ENCODE data around the gene PPP1R13B.
A peak's percentile ranks its signal among the peaks of the same experiment; 100 is the strongest.

PPP1R13B gene

DNA sequence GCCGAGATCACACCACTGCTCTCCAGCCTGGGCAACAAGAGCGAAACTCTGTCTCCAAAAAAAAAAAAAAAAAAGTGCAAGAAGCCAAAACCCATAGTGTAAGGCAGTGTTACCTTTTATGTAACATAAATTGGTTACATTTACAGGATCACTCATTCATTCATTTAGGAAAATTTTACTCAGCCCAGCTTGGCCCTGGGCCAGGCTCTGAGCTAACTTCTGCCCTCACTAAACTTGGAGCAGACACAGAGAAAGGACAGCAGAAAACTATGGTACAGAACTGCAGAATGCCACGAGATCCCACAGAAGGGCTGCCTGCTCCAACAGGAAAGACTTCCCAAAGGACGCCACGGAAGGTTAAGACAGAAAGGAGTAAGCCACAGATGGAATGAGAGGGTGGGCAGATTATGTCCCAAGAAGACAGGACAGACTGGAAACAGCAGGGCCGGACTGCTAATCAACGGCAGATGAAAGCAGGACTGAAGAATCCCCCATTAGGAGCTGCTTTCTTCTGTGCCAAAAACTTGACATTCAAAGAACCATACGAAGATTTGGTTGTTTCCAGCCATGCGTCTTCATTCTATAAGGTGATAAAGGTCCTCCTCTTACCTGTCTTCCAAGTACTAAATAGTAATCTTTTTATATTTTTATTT is 18.9 kb downstream of the PPP1R13B start:
- peak; percentile 29 for DNase-seq (ENCODE audit: low read depth)
- TF ChIP-seq CTCF (conservative IDR thresholded peaks at IDR 0.05; ENCODE audit: low read length): no peak
- no peak overlapping the region for H3K4me3 ChIP-seq (ENCODE audit: low read length)

DNA sequence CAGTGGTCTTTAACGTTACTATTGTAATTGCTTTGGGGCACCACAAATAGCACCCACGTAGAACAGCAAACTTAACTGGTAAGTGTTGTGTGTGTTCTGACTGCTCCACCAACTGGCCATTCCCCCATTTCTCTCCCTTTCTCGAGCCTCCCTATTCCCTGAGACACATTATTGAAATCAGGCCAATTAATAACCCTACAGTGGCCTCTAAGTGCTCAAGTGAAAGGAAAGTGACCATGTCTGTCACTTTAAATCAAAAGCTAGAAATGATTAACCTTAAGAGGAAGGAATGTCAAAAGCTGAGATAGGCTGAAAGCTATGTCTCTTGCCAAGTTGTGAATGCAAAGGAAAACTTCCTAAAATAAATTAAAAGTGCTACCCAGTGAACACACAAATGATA is 22.3 kb downstream of the PPP1R13B start:
- no peak for DNase-seq (ENCODE audit: low read depth)
- no peak for TF ChIP-seq CTCF (conservative IDR thresholded peaks at IDR 0.05; ENCODE audit: low read length)
- H3K4me3 ChIP-seq (ENCODE audit: low read length): no peak overlapping the region

DNA sequence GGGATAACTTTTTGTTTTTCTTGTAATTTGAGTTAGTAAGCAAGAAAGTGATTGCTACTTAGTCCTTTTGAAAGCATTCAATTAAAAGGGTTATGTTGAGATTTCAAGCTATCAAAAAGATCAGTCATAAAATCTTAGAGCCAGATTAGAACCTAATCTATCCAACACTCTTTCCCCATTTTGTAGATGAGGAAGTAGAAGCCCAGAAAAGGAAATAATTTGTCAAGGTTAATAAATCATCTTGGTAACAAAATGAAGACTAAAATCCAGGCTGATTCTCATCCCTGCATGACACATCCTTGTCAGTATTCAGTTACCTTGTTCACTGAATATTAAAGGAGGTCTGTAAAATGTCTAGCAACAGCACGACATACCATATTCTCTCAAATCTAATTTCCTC is 26.5 kb downstream of the PPP1R13B start:
- TF ChIP-seq CTCF (conservative IDR thresholded peaks at IDR 0.05; ENCODE audit: low read length): no peak
- DNase-seq (ENCODE audit: low read depth): no peak
- H3K4me3 ChIP-seq (ENCODE audit: low read length): no peak overlapping the region

DNA sequence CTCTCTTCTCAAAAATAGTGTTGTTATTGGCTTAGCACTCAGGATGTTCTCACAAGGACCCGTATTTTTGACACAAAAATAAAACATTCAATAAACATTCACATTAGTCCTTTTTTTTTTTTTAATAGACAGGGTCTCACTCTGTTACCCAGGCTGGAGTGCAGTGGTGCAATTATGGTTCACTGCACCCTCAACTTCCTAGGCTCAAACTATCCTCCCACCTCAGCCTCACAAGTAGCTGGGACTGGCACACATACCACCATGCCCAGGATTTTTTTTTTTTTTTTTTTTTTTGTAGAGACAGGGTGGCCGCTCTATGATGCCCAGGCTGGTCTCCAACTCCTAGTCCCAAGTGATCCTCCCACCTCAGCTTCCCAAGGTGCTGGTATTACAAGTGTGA is 27.0 kb downstream of the PPP1R13B start:
- H3K4me3 ChIP-seq (ENCODE audit: low read length): no peak overlapping the region
- no peak for DNase-seq (ENCODE audit: low read depth)
- no peak for TF ChIP-seq CTCF (conservative IDR thresholded peaks at IDR 0.05; ENCODE audit: low read length)

- H3K4me3 ChIP-seq (ENCODE audit: low read length): no peak overlapping the region
- DNase-seq (ENCODE audit: low read depth): peak; percentile 20
- no peak for TF ChIP-seq CTCF (conservative IDR thresholded peaks at IDR 0.05; ENCODE audit: low read length)
These were observed 27.7 kb downstream of the PPP1R13B start for GRCh38 chr14:103819503-103820307.

DNA sequence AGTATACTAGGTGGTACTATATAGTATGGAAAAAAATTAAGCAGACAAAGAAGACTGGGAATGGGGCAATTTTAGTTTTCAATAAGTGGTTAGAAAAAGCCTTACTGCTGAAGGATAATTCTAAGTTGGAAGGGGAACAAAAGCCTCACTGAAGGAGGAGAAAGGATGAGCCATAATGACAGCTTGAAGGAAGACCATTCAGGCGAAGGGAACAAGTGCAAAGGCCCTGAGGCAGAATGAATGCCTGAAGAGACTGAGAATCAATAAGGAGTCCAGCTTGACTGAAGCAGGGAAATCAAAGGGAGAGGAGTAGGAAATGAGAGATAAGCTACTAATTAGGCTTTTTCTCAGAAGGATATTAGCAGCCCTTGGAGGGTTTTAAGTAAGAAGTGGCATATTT is 28.5 kb downstream of the PPP1R13B start:
- TF ChIP-seq CTCF (conservative IDR thresholded peaks at IDR 0.05; ENCODE audit: low read length): no peak
- DNase-seq (ENCODE audit: low read depth): no peak
- no peak overlapping the region for H3K4me3 ChIP-seq (ENCODE audit: low read length)

GRCh38 chr14:103818422-103818821 is 29.0 kb downstream of the PPP1R13B start:
- no peak for DNase-seq (ENCODE audit: low read depth)
- no peak overlapping the region for H3K4me3 ChIP-seq (ENCODE audit: low read length)
- TF ChIP-seq CTCF (conservative IDR thresholded peaks at IDR 0.05; ENCODE audit: low read length): no peak

Measured in AG10803 (cell line).